NCI-H1436 treated with DMSO at 0.1 percent for 48 hours (cell line): ENCODE results near the gene PLXNB1.

Experiments used
- DNase-seq: peaks from one replicate; lab custom pipeline; 2025; lab: John Stamatoyannopoulos, UW

Gene PLXNB1

DNA sequence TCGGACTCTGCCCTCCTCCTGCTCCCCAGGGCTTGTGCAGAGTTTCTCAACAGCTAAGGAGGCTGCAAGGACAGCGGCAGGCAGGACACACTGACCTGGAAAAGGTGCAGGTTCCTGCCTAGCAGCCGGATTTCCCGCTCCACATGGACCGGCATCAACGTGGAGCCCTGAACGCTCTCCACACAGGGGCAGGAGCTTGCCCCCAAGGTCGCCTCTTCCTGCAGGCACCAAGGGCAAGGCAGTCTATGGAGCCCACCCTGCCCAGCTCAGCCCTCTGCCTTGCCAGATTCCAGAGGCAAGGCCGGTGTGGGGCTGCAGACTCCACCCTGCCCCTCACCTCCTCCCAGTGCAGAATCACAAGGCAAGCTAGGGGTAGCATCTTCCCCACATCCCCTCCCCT is 10.7 kb downstream of the PLXNB1 start:
- no peak for DNase-seq

DNA sequence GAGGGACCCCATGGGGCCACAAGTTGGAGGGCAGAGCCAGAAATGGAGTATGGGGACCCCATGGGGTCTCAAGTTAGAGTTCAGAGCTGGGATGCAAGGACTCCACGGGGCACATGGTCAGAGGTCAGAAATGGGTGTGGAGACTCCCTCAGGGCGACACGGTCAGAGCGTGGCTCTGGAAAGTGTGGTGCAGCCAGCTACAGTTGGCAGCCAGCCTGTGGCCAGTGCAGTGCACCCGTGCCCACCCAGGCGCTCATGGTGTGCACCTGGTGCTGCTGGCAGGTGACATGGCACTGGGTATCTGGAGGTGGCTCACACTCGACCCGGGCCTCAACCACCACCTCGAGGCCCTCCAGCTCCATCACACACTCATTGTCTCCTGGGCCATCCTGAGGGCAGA is 11.2 kb downstream of the PLXNB1 start:
- DNase-seq = no peak

DNA sequence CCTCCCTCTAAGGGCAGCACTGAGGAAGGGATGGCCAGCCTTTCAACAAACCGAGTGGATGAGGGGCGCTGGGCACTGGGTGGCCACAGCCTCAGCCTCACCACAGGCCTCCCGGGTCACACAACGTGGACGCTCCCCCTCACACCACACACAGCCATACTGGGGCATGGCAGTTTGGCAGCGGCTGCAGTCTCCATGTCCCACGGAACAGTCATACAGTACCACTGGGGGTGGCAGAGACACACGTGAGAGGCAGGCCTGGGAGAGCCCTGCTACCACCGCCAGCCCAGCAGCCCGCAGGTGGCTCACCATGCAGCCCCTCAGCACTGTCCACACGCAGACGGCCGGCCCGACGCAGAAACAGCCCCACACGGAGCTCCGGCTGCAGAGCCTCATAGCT is 11.7 kb downstream of the PLXNB1 start:
- no peak for DNase-seq

DNA sequence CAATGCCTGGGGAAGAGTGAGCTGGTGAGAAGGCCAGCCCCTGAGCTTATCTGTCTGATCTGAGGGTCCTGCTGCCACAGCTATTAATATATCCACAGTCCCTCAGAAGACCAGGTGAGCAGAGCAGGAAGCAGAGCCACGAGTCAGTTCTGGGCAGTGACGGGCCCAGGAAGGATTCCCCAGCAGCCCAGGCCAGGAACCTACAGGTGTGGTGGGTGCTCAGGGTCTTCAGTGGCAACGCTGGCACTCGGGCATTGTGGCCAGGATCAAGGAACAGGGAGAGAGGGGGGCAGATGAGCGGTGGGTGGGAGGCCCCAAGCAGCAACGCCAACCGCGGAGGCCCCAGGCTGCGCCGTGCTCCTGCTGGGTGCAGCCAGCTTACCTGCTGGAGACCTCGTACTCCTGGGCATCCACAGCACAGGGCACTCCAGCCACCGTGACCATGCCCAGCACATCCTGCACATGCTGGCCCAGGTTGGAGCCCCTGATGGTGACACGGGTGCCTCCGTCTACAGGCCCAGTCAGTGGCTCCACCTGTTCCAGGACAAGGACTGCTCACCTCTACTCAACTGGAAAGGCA is 12.3 kb downstream of the PLXNB1 start:
- DNase-seq = no peak

DNA sequence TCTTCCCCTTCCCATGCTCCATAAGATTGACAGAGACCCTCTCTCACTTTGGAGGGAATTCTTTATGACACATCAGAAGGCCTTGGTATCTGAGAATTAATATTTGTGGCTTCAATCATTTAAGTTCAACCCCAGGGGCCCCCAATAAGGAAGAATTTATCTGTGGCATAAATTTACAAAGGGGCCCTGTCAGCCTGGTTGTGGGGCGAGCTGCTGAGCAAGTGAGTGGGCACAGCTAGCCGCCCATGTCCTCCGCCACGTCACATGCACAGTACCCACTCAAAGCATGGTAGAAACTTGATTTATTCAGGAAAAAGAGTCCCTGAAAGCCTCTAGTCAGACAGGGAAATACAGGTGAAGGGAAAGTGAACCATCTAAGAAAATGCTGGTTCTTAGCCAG is 13.3 kb downstream of the PLXNB1 start:
- no peak for DNase-seq

DNA sequence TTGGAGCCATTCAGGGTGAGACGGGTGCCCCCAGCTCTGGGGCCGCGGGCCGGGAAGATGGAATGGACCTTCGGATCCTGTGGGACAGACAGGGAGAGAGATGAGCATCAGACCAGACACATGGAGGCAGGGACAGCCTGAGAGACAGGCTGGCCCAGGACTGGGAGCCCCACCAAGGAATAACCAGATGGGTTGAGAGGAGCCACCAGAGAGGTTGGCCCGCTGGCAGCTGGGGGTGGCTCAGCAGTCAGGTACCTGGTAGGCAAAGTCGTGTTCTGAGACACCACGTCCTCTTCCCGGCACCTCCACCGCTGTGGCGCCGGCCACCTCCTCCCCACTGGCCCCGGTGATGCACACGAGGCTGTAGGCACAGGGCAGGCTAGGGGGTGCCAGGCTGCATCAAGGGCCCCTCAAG is 13.8 kb downstream of the PLXNB1 start:
- no peak for DNase-seq

DNA sequence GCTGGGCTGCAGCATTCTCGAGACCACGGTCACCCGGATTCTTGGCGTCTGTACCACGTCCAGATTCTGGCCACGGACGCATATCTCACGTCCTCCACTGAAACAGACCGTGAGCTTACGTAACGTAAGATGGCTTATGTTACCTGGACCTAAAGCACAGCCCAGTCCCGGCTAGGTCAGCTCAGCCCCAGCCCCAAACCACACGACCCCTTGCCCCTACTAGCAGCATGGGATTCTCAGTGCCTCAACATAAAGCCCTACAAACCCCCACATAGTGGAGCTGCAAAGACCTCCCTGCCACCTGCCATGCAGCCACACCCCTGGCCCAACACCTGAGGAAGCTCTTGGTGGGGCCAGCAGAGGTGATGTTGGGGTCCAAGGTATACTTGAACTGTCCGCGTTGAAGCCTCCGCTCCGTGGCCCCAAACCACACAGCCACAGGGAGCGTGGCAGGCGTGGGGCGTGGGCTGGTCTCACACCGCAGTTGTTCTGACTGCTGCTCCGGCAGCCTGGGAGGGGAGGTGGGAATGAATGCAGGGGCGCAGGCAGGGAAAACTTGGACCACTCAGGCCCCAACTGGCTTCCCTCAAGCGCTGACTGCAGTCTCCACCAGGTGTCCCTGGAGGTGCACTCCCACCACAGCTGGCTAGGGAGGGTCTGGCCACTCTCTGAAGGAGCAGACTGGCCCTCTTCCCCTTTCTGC is 14.5 kb downstream of the PLXNB1 start:
- no peak for DNase-seq

DNA sequence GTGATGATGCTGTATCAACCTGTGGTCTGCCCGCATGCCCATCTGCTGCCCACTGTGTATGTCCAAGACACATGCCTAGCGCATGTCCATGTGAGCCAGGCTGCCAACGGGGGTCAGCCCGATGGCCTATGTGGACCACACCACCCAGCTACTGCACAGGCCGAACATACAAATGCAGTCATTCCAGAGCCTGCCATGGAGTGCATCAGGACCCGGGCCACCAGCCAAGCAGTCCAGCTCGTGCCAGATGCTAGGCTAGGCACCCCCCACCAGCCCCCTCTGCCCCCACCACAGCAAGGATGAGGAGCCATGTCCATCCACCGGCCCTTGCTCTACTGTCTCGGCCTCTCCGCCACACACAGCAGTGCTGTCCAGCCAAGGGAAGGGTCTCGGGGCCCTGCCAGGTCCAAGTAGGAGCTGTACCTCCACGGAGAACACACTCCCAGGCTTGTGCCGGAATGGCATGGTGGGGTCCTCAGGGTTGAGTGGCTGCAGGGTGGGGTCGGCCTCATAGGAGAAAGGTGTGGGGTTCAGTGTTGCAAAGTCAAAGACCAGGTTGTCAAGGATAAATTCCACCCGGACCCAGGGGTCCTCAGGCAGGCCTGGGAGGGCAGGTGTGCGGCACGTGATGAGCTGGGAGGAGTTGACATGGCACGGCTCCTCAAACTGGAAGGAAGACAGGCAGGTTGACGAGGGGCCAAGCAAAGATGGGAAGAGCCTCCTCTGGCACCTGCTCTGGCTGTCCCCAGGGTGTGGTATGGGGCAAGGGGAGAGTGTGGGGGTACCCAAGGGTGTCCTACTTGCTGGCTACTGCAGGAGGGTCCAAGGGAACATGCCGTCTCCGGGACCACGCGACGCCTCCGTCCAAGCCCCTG is 15.3 kb downstream of the PLXNB1 start:
- DNase-seq = no peak

DNA sequence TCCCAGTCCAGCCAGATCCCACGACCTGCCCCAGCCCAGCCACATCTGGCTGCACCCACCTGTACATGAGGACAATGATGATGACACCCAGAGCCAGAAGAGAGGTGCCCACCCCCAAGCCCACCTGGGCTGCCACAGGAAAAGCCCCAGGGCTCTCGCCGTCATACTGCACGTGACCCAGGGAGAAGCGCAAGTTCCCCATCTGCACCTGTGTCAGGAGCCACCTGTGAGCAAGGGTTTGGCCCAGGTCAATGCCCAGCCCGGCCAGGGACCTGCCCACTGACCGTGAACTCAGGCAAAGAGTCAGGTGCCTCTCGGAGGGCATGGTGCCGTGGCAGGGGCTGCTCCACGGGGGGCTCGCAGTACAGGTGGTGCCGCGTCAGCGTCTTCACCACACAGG is 16.3 kb downstream of the PLXNB1 start:
- no peak for DNase-seq

DNA sequence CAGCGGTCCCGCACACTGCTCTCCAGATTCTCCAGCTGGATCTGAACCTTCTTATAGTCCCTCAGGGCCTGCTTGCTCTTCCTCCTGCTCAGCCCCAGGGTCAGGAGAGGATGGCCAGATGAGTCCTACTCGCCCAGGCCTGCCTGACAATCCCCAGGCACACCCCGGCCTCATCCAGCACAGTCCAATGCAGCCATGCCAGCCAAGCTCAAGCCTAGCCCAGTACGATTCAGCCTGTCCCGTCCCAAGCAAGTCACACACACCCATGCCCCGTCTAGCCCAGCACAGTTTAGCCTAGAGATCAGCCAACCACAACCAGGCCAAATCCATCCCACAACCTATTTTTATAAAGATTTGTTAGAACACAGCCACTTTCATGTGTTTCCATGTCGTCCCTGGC is 16.8 kb downstream of the PLXNB1 start:
- no peak for DNase-seq

DNA sequence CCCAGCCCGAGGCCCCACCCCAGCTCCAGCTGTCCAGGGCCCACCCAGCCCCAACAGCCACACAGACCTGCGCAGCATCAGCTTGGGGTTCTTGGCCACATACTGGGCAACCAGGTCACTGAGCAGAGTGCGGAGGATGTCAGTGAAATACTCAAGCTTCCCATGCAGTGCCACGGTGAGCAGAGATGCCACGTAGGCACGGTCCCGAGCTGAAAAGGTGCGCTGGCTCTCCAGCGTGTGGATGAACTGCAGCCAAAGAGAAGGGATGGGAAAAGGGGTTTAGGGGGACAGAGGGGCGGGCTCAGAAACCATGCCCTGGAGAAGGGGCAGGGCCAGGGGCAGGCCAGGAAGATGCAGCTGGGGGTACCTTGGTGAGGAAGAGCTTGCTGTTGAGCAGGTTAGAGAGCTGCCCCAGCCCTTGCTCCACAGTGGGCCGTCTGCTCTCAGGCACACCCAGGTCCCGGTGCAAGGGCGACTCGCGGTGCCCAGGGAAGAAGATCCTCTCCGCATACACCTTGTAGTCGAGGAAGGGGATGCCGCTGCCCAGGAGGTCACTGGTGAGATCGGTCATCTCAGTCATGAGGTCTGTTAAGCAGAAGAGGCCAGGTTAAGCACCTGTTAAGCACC is 17.4 kb downstream of the PLXNB1 start:
- no peak for DNase-seq

DNA sequence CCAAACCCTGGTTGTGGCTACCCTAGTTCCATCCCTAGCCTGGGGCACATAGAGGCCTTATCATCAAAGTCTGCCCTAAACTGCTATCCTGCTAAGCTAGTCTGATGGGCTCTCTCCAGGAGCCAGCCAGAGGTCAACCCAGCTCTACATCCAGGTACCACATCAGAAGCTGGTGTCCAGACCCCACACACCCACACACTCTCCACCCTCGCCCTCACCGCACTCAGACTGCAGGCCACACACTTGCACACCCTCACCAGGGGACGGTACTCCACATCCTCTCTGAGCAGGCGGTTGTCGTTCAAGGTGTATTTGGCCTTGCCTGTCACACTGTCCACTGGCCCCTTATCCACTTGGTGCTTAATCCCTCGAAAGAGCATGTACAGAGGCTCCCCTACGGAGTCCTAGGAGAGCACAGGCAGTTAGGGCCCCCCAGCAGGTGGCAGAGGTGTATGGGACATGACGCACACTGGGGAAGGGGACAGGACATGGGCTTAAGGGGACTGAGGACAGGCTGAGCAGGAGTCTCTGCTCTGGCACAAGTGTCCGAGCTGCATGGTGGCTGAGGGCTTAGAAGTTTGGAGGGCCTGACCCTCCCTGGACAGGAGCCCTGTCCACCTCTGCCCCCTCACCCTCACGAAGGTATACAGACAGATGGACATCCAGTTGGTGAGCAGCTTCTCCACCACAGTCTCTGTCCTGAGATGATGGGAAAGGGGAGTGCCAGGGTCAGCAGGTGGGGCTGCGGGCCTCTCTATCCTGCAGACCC is 18.1 kb downstream of the PLXNB1 start:
- DNase-seq = no peak

DNA sequence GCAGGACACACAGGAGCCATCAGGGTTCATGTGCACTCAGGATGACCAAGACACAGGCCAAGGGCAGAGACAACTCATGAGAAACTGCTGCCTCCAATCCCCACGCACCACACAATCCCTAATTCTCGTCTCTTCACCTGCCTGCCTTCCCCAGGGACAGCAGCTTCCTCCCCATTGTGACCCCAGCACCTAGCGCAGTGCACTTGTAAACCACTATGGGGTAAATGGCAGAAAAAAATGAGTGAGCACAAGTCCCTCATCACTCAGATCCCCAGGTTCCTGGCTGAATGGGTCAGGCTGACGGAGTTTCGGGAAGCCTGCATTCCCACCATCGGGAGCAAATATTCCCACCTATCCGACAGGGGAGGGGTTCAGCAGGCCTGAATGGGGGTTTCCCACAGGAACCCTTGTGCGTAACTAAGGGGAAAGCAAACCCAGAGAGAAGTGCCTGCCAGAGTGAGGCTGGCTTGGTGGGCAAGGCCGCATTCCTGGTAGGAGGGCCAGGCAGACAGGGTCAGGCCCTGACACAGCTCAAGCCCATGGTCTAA is 18.8 kb downstream of the PLXNB1 start:
- DNase-seq = no peak

DNA sequence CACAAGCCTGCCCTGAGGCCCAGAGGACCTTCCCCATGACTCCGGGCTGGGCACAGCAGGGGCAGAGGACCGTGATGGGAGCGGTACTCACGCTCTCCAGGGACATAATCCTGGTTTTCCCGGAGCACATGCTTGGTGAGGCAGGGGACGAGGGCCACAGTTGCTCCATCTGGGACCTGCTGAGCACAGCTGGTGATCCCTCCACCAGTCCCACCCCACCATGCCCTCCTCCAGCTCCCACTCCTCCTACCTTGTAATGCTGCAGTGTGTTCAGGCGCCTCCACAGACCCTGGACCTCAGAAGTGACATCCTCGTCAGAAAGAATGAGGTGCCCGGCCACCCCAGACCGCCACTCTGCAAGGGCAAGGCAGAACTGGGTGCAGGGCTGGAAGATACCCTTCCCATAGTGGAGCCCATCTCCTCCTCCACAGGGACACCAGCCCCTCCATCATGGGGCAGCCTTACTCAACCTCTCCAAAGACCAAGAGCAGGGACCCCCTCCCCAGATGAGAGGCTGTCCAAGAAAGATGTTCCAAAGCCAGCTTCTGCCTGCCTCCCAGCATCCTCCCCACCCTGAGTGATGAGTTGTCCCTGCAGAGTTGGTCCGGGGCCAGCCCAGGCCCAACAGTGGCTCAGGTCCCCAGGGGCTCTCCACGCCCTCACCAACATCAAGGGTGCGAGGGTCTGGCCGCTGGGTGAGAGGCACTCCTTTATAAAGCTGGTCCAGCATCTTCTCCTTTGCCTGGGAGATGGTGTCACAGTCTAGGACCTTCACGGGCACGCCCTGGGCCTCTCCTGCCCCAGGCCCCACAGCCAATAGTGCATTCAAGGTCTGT is 19.5 kb downstream of the PLXNB1 start:
- DNase-seq = no peak

DNA sequence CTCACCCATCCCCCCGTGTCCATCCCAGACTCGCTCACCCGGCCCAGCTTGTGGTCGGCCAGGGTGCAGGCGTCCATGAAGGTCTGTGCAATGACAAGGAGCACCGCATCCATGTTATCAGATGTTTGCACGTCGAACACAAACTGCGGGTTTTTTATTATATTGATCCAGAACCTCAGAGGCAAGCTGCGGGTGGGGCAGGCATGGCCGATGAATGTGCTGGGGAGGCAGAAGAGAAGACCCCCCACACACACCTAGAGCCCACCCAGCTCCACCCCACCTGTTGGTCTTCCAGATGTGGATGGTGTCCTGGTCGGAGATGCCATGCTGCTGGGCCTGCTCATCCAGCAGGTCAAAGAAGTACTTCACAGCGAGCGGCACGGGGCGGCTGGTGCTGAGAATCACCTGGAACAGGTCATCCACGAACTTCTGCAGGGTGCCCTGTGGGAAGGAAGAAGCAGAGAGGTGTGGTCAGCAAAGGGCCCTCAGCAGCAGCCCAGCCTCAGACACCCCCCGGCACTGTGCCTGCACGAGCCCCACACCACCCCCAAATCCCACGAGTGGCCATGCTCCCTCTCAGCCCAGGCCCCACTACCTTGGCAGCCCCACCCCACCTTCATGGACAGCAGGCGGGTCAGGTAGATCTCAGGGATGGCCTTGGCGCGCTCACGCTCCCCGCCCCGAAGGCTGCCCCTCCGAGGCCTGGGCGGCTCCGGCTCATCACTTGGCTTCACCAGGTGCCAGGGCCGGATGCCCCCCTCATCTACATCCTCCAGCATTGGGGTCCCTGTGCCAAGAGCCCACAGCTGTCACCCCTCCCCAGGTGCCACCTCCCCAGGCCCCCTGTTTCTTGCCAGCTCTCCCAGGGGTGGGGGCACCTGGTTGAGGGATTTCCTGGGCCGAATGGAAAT is 20.3 kb downstream of the PLXNB1 start:
- DNase-seq = no peak

DNA sequence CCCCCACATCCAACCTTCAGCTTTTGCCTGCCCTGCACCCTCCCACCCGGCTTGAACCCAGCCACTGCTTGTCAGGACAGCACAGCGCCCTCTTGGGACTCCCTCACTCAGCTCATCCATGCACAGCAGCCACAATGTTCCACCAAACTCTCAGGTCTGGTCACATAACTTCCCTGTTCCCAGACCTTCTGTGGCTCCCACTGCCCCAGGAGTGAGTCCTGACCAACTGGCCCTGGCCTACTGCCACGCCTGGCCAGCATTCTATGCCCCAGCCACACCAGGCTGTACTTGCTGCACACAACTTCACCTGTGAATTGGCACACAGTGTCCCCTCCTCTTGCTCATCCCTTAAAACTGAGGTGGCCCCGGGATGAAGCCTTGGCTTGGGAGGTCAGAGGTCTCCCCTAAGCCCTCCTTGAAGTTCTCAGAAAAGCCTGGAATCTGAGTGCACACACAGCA is 21.0 kb downstream of the PLXNB1 start:
- no peak for DNase-seq

DNA sequence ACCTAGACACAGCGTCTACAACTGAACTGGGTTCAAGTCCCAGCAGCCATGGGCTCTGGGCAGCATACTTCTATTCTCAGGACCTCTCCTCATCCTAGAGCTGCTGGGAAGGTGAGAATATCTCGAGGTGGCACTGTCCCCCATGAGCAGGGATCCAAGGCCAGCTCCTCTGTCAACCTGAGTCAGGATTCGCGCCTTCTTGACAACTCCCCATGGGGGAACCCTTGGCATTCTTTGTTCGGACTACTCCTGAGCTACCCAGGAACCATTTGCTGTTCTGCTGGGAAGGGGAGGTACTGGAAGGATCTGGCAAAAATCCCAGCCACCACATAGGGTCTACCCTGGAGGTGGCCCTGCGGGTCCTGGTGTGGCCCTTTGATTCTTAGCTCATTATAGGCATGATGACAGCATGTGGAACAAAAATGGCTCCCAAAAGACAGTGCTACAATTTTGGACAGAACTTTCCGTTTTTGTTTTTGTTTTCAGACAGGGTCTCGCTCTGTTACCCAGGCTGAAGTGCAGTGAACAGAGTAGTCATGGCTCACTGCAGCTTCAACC is 22.3 kb downstream of the PLXNB1 start:
- DNase-seq = no peak

DNA sequence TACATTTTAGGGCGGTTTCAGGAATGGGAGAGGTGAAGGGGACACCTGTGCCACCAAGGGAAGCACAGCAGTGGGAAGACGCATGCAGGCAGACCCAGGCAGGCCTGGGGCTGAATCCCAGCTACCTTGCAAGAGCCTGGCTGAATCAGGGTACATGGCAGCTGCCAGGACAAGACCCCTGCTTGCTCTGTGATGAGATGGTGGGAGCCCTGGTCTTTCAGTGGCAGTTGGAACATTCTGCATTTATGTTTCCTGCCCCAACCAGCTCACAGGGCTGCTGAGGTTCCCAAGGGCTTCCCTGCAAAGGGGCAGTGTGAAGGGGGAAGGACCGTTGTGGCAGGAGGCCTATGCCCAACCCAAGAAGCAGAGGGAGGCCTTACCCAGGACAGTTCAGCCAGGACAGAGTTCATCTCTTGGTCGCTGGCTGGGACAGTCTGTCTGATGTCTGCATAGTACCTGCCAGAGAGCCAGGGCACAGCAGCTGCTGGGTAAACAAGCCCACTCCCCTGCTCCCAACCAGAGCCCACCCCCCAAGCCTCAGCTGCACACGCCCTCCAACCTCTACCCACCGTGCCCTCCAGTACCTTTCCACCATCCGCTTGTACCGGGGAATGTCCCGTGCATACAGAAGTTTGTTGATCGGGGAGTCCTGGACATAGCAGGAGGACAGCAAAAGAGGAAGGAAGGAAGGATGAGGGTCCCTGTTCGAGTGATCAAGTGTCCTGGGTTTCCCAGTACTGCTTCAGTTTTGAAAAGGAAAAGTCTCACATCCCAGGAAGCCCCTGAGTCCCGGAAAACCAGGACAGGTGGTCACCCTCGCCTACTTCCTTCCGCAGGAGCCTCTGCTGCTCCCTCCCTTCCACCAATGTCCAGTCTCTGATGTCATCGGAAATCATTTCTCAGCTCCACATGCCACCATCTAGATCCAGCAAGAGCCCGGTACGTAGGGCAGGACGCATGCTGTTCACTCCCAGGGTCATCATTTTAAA is 23.1 kb downstream of the PLXNB1 start:
- no peak for DNase-seq
